HG03066 (cell line): ENCODE results near the gene SUPT4H1.

Source experiments
- ATAC-seq: cut with Tn5 transposase; IDR thresholded peaks from one replicate; pipeline ENCODE4 v1.9.1; 2021; ENCODE audit warnings: low read depth; ENCODE audit not compliant: unreplicated experiment

Gene SUPT4H1

GRCh38 chr17:58321571-58322525 lies 30.2 kb downstream of the SUPT4H1 start:
- no peak for ATAC-seq

GRCh38 chr17:58320570-58321323 lies 31.3 kb downstream of the SUPT4H1 start:
- ATAC-seq = no peak

GRCh38 chr17:58320163-58320558 lies 31.8 kb downstream of the SUPT4H1 start:
- no peak for ATAC-seq

- no peak for ATAC-seq
Observed at GRCh38 chr17:58319173-58320162, 32.5 kb downstream of the SUPT4H1 start.

- ATAC-seq = no peak
Observed at GRCh38 chr17:58318627-58319172, 33.3 kb downstream of the SUPT4H1 start.

GRCh38 chr17:58318065-58318481 lies 33.9 kb downstream of the SUPT4H1 start:
- no peak for ATAC-seq

GRCh38 chr17:58317421-58318064 lies 34.5 kb downstream of the SUPT4H1 start:
- ATAC-seq = no peak

- ATAC-seq = no peak
Observed at GRCh38 chr17:58316260-58316960, 35.6 kb downstream of the SUPT4H1 start.

- no peak for ATAC-seq
Observed at GRCh38 chr17:58315750-58316149, 36.3 kb downstream of the SUPT4H1 start.

GRCh38 chr17:58315281-58315711 lies 36.7 kb downstream of the SUPT4H1 start:
- no peak for ATAC-seq

- ATAC-seq = no peak
Observed at GRCh38 chr17:58314706-58315015, 37.3 kb downstream of the SUPT4H1 start.

- ATAC-seq = no peak
Observed at GRCh38 chr17:58313815-58314705, 37.9 kb downstream of the SUPT4H1 start.

- no peak for ATAC-seq
Observed at GRCh38 chr17:58312829-58313228, 39.2 kb downstream of the SUPT4H1 start.

GRCh38 chr17:58312021-58312630 lies 39.9 kb downstream of the SUPT4H1 start:
- no peak for ATAC-seq

GRCh38 chr17:58311429-58311894 lies 40.5 kb downstream of the SUPT4H1 start:
- ATAC-seq = no peak

- ATAC-seq = no peak
Observed at GRCh38 chr17:58310511-58311428, 41.2 kb downstream of the SUPT4H1 start.

GRCh38 chr17:58309918-58310259 lies 42.1 kb downstream of the SUPT4H1 start:
- ATAC-seq = no peak
